Uterus (tissue), 2 donors: ENCODE measurements around the gene GDI1.

Source experiments
- POLR2A ChIP-seq, 2 donors: fragments of 450-650 bp; IDR thresholded peaks; one replicate each; pipeline ENCODE4 v1.6.1; 2016; ENCODE audit warnings: antibody characterized with exemption in 2 of 2, mild to moderate bottlenecking in 1 of 2, moderate library complexity in 1 of 2
- TF ChIP-seq, protein P1 (sequence below), 4 experiments: fragments of 200-600 bp in 2 of 4; fragments of 450-650 bp in 2 of 4; sonication (generic) in 2 of 4; IDR thresholded peaks; one replicate each; pipeline ENCODE4 v1.5.1; 2016 to 2019; ENCODE audit warnings: antibody characterized with exemption in 4 of 4, mild to moderate bottlenecking in 2 of 4, moderate library complexity in 1 of 4

DNA sequence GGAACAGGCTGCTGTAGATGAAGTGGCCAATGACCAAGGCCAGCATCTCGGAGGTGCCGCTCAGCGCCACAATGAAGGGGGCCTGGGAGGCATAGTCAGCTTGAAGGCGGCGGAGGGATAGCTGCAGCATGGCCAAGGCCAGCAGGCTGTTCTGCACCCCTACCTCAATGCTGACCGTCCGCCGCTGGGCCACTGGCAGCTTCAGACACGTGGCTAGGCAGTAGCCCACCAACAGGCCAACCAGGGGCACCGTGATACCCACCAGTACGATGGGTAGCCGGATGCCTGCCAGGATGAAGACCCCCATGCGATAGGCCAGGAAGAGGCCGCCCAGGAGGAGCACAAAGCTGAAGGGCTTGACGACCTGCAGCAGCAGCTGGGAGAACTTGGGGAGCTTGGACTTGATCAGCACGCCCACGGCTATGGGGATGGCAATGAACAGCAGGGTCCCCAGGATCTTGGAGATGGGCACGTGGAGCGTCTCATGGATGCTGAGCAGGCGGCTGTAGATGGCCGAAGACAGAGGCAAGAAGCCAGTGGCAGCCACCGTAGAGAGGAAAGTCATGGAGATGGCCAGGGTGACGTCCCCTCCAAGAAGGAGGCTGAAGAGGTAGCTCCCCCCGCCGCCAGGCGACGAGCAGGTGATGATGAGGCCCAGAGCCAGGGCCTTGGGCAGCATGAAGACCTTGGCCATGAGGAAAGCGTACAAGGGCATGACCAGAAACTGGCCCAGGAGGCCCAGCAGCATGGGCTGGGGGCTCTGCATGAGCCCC, 50.8 kb downstream of the GDI1 start:
- TF ChIP-seq, protein P1, sequence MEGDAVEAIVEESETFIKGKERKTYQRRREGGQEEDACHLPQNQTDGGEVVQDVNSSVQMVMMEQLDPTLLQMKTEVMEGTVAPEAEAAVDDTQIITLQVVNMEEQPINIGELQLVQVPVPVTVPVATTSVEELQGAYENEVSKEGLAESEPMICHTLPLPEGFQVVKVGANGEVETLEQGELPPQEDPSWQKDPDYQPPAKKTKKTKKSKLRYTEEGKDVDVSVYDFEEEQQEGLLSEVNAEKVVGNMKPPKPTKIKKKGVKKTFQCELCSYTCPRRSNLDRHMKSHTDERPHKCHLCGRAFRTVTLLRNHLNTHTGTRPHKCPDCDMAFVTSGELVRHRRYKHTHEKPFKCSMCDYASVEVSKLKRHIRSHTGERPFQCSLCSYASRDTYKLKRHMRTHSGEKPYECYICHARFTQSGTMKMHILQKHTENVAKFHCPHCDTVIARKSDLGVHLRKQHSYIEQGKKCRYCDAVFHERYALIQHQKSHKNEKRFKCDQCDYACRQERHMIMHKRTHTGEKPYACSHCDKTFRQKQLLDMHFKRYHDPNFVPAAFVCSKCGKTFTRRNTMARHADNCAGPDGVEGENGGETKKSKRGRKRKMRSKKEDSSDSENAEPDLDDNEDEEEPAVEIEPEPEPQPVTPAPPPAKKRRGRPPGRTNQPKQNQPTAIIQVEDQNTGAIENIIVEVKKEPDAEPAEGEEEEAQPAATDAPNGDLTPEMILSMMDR (IDR thresholded peaks at IDR 0.05), result no peak
- TF ChIP-seq POLR2A (IDR thresholded peaks at IDR 0.05), result no peak
